PC-3 (cell line): Measurements from ENCODE around the gene FMO3. TPM values are rescaled to one million over a fixed set of nuclear protein-coding genes. Genes with fewer than 3 reads are reported as not detected.

Experiments
- ATAC-seq: fragments of 200-7000 bp; cut with Tn5 transposase; 2 replicates; pipeline ENCODE4 v1.9.1; 2020; ENCODE audit warnings: mild to moderate bottlenecking, moderate library complexity
- BruUV-seq: library from RNA; stranded (reverse); fragments of 400-500 nt; replicated peaks from 2 replicates; lab custom pipeline; 2021; lab: Mats Ljungman, UMichigan
- CTCF ChIA-PET: fragments of 300-600 bp; sonication (Branson Sonifier 250); formaldehyde crosslinking; loops from one replicate; lab custom pipeline; 2022; ENCODE audit warnings: antibody characterized with exemption; lab: Charles Lee
- POLR2A ChIA-PET: fragments of 300-600 bp; sonication (Branson Sonifier 250); formaldehyde crosslinking; loops from one replicate; lab custom pipeline; 2022; ENCODE audit warnings: antibody characterized with exemption; ENCODE audit not compliant: unreplicated experiment; lab: Charles Lee
- DNase-seq: peaks from one replicate; pipeline ENCODE4 v3.0.0-alpha.2; 2015
- H2AFZ ChIP-seq: fragments of 300-600 bp; sonication (generic); 2 replicates; pipeline ENCODE4 v1.6.0; 2016; ENCODE audit warnings: antibody characterized with exemption, low read length
- H3F3A ChIP-seq: fragments of 300-600 bp; sonication (generic); one replicate; pipeline ENCODE4 v1.6.0; 2017; ENCODE audit warnings: antibody characterized with exemption, low read length, control low read depth, mild to moderate bottlenecking; ENCODE audit not compliant: unreplicated experiment
- H3K27ac ChIP-seq: fragments of 300-600 bp; sonication (generic); 2 replicates; pipeline ENCODE4 v1.5.1; 2016; ENCODE audit warnings: mild to moderate bottlenecking, low read length
- H3K27me3 ChIP-seq: fragments of 300-600 bp; sonication (generic); 2 replicates; pipeline ENCODE4 v1.6.1; 2016; ENCODE audit warnings: low read length, mixed read lengths
- H3K36me3 ChIP-seq: fragments of 300-600 bp; sonication (generic); 2 replicates; pipeline ENCODE4 v1.6.1; 2016; ENCODE audit warnings: low read depth, mixed run types, low read length, mixed read lengths
- H3K4me1 ChIP-seq: fragments of 300-600 bp; sonication (generic); 2 replicates; pipeline ENCODE4 v1.5.1; 2016; ENCODE audit warnings: low read length; ENCODE audit not compliant: insufficient read depth
- H3K4me2 ChIP-seq: fragments of 300-600 bp; sonication (generic); 2 replicates; pipeline ENCODE4 v1.6.0; 2016; ENCODE audit warnings: low read length
- H3K4me3 ChIP-seq: fragments of 300-600 bp; sonication (generic); 2 replicates; pipeline ENCODE4 v1.5.1; 2016; ENCODE audit warnings: mild to moderate bottlenecking, low read length, mixed read lengths
- H3K79me2 ChIP-seq: fragments of 300-600 bp; sonication (generic); 2 replicates; pipeline ENCODE4 v1.6.1; 2017; ENCODE audit warnings: low read length, mixed read lengths
- H3K9ac ChIP-seq: fragments of 300-600 bp; sonication (generic); 2 replicates; pipeline ENCODE4 v1.6.0; 2016; ENCODE audit warnings: mild to moderate bottlenecking, low read length
- H3K9me2 ChIP-seq: fragments of 300-600 bp; sonication (generic); replicated peaks from 2 replicates; pipeline ENCODE4 v1.6.1; 2016; ENCODE audit warnings: mixed run types, low read length, mixed read lengths
- H3K9me3 ChIP-seq: fragments of 300-600 bp; sonication (generic); 2 replicates; pipeline ENCODE4 v1.6.1; 2016; ENCODE audit warnings: low read length, mixed read lengths
- H4K20me1 ChIP-seq: fragments of 300-600 bp; sonication (generic); 2 replicates; pipeline ENCODE4 v1.6.1; 2016; ENCODE audit warnings: low read length, mixed read lengths
- CTCF ChIP-seq: fragments of 300-600 bp; sonication (generic); conservative IDR thresholded peaks from 2 replicates; pipeline ENCODE4 v1.5.1; 2017; ENCODE audit warnings: antibody characterized with exemption, low read depth, mild to moderate bottlenecking, low read length
- EZH2 ChIP-seq: fragments of 300-600 bp; sonication (generic); IDR thresholded peaks from one replicate; pipeline ENCODE4 v1.6.1; 2017; ENCODE audit warnings: antibody characterized with exemption, mild to moderate bottlenecking, low read length; ENCODE audit not compliant: unreplicated experiment
- EZH2phosphoT487 ChIP-seq: fragments of 300-600 bp; sonication (generic); IDR thresholded peaks from 2 replicates; pipeline ENCODE4 v1.6.1; 2018; ENCODE audit warnings: mild to moderate bottlenecking, antibody characterized with exemption, low read length, borderline replicate concordance
- intact Hi-C: fragments of 100-400 bp; cut with micrococcal nuclease; formaldehyde crosslinking; loops from 2 replicates; pipeline ENCODE4 v1.9.0; 2023
- total RNA-seq: library from RNA; depleted of rRNA; stranded (reverse); fragments of >200 nt; gene quantifications from 2 replicates; pipeline ENCODE4 v1.2.3, GENCODE V29; 2014

FMO3 gene
- total RNA-seq, 1 experiment from 2014 or later: not detected

- TF ChIP-seq CTCF (no peak), EZH2phosphoT487 (no peak), EZH2 (no peak)
- Histone ChIP-seq H3K9me3 (no peaks in the 10 kb centered on the region; the same call in 1 of the 2 replicates), H3K27me3 (peaks cover 38% of the 10 kb centered on the region; the same call in 1 of the 2 replicates), H3K9me2 (no peaks in the 10 kb centered on the region), H3F3A (no peaks in the 10 kb centered on the region), H2AFZ (no peak overlapping the region), H3K36me3 (no peaks in the 10 kb centered on the region), H3K4me2 (no peak overlapping the region), H3K9ac (no peak overlapping the region), H3K79me2 (no peaks in the 10 kb centered on the region), H3K4me1 (no peaks in the 10 kb centered on the region), H3K27ac (no peak overlapping the region), H4K20me1 (no peaks in the 10 kb centered on the region), H3K4me3 (no peak overlapping the region)
- intact Hi-C loops: no loop called here
- ChIA-PET POLR2A (no interaction called here), CTCF (no interaction called here)
- no peak for DNase-seq
- ATAC-seq: no peak
- BruUV-seq: no TSS peak
Measured at GRCh38 chr1:171128463-171128862, 37.8 kb downstream of the FMO3 start.

GRCh38 chr1:171134204-171134923 is 43.7 kb downstream of the FMO3 start:
- ATAC-seq (no peak), DNase-seq (no peak)
- Histone ChIP-seq H3K36me3 (no peaks in the 10 kb centered on the region), H3K9me3 (no peaks in the 10 kb centered on the region), H3K27me3 (peaks cover 50% of the 10 kb centered on the region; the same call in 1 of the 2 replicates), H3K4me3 (no peak overlapping the region), H3K9me2 (no peaks in the 10 kb centered on the region), H3K27ac (no peak overlapping the region), H4K20me1 (no peaks in the 10 kb centered on the region), H3K4me2 (no peak overlapping the region), H2AFZ (no peak overlapping the region), H3K79me2 (no peaks in the 10 kb centered on the region), H3K4me1 (no peaks in the 10 kb centered on the region), H3F3A (no peaks in the 10 kb centered on the region), H3K9ac (no peak overlapping the region)
- TF ChIP-seq EZH2phosphoT487 (no peak), CTCF (no peak), EZH2 (no peak)
- intact Hi-C loops: no loop called here
- ChIA-PET CTCF (no interaction called here), POLR2A (no interaction called here)
- BruUV-seq: no TSS peak

DNA sequence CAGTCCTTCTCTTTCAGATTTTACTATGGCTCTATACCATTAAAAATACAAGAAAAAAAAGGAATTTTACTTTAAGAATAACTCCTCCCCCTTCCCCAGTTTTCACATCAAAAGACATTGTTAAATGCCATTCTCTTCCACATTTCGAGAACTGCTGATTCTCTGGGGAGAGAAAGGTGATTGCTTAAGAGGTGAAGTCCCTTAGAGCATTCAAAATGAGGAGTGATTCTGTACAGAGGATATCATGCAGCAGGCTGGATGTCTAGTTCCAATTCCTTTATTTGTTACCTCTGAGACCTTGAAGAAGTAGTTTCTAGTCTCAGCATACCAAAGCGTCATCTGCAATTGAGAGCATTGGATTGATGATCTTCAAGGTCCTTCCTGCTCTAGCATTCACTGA is 46.9 kb downstream of the FMO3 start:
- TF ChIP-seq EZH2 (no peak), EZH2phosphoT487 (no peak), CTCF (no peak)
- no peak for DNase-seq

More for the DNA sequence above, 46.9 kb downstream of the FMO3 start:
- intact Hi-C loops: no loop called here
- Histone ChIP-seq H3K79me2 (no peaks in the 10 kb centered on the region), H3K4me3 (no peak overlapping the region), H3K36me3 (no peaks in the 10 kb centered on the region), H3K4me2 (no peak overlapping the region), H3K27ac (no peak overlapping the region), H3K4me1 (no peaks in the 10 kb centered on the region), H3K9me2 (no peaks in the 10 kb centered on the region), H3F3A (no peaks in the 10 kb centered on the region), H3K27me3 (peaks cover 52% of the 10 kb centered on the region; the same call in 1 of the 2 replicates), H3K9ac (no peak overlapping the region), H4K20me1 (no peaks in the 10 kb centered on the region), H3K9me3 (no peaks in the 10 kb centered on the region), H2AFZ (no peak overlapping the region)
- POLR2A ChIA-PET: no interaction called here
- CTCF ChIA-PET: no interaction called here
- no TSS peak for BruUV-seq
- ATAC-seq: no peak
